Activated CD8-positive, alpha-beta memory T cell treated with anti-CD3 and anti-CD28 coated beads for 4 hours (primary cell): Measurements from ENCODE around the gene KLK12.

Source experiments
- DNase-seq, 2 donors: peaks; one replicate each; pipeline ENCODE4 v3.0.0-alpha.2; 2020; ENCODE audit warnings: low read depth in 2 of 2

The KLK12 gene

GRCh38 chr19:51034704-51035103 lies at the start of gene KLK12:
KLK12 (minus strand) TSS chr19:51035002; CDS start chr19:51034621, 381 bp downstream.
- DNase-seq, result no peak

- DNase-seq, result no peak
Measured at GRCh38 chr19:51084505-51084904, 49.7 kb upstream of the KLK12 start.

DNA sequence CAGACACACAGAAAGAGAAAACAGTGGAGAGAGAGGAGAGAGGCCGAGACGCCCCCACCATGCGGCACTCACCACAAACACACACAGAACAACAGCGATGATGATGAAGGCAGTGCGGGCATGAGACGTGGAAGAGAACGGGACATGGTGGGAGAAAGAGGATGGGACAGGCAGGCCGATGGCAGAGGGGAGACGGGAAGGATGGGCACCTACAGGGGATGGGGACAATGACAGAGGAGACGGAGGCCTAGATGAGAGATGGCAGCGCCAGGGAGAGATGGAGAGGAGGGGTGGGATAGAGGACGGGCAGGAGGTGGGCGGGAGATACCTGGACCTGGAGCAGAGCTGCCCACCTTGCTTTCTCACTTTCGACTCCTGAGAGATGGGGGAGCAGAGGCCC lies 49.0 kb upstream of the KLK12 start:
- no peak for DNase-seq

DNA sequence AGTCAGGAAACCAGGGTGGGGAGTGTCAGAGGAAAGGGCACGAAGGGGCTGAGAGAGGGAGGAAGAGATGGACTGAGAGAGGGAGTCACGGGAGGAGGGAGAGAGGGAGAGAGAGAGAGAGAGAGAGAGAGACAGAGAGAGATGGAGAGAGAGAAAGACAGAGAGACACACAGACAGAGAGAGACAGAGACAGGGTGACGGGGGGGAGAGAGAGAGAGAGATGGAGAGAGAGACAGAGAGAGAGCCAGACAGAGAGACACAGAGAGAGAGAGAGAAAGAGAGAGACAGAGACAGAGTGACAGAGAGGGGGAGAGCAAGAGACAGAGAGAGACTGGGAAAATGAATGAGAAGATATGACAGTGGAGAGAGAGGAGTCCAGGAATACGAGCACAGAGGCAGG lies 48.4 kb upstream of the KLK12 start:
- no peak for DNase-seq

DNA sequence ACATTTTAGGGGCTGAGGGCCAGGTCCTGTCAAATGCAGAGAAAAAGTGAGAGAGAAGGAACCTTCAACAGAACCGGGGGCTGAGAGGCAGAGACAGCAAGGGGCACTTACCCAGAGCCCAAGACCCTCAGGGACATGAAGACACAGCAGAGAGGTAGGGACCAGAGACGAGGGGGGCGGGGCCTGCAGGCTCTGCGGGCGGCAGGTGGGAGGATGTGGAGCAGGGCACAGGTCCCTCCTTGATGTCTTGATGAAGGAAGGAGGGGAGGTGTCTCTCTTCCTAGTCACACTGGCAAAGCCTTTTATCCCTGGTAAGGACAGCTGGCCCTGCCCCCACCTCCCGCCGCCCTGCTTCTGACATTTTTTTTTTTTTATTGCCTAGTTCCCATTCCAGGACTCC lies 47.8 kb upstream of the KLK12 start, which contains the start of gene KLK14:
Gene KLK14 (minus strand): TSS at position 277 of the 400 bp plus-strand sequence. CDS start 273 bp downstream, at position 4.
- no peak for DNase-seq

DNA sequence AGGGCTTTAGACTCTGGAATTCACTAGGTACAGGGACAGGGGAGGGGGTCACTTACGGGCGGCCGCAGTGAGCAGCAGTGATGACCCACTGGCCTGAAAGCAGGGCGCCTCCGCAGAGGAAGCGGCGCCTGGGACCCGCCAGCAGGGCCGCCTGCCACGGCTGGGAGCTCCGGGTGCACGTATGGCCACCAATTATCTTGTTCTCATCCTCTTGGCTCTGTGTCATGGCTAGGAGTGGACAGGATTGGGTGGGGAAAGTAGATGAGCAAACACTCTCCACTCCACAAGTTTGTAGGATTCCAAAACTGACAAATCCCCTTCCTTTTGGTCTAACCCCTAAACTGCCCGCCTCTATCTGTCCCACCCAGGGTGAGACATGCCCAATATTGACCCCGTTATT lies 46.7 kb upstream of the KLK12 start:
- no peak for DNase-seq

GRCh38 chr19:51079481-51080110 lies 44.8 kb upstream of the KLK12 start:
- no peak for DNase-seq

DNA sequence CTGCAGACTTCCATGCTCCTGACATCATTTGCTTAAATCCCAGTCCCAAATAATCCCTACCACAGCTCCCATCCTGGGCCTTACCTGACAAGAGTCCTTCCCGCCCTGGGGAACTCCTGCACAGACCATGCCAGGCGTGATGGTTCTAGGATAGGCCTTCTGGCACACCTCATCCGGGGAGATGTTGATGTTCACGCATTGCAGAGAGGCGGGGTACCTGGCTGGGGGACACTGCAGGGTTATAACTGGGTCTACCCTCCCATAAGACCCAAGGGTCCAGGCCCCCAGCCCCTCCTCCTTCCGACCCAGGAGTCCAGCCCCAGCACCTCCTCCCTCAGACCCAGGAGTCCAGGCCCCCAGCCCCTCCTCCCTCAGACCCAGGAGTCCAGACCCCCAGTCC lies 43.9 kb upstream of the KLK12 start:
- no peak for DNase-seq

GRCh38 chr19:51078104-51078503 lies 43.3 kb upstream of the KLK12 start:
- DNase-seq, result no peak

- DNase-seq, result no peak
Measured at GRCh38 chr19:51076631-51077213, 41.9 kb upstream of the KLK12 start.

DNA sequence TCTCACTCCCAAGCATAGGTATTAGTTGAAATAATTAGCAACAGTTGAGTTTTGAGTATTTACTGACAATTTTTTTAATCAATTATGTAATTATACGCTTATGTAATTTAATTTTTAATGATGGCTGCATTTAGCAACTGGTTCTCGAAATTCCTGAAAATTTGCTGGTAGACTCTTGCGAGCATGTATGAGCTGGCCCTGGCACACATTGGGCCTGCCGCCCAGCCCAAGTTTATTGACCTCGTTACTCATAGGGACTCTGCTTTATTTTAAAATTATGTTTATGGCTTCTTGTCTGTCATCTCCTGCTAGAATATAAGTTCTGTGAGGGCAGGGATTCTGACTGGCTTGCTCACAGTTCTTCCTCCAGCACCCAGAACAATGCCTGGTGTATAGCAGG lies 41.2 kb upstream of the KLK12 start:
- no peak for DNase-seq

DNA sequence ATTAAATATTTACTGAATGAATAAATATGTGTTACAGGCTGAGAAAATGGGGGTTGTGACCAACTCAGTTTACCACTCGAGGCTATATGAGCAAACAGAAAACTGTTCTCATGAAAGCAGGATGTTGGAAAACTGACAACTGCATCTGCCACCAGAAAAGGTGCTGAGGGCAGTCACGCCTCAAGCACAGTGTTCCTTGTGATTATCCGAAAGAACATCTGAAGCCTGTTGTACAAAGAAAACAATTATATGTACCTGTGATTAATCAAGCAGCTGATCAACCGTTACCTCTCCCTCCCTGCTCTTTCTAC lies 36.2 kb upstream of the KLK12 start:
- DNase-seq, result no peak

DNA sequence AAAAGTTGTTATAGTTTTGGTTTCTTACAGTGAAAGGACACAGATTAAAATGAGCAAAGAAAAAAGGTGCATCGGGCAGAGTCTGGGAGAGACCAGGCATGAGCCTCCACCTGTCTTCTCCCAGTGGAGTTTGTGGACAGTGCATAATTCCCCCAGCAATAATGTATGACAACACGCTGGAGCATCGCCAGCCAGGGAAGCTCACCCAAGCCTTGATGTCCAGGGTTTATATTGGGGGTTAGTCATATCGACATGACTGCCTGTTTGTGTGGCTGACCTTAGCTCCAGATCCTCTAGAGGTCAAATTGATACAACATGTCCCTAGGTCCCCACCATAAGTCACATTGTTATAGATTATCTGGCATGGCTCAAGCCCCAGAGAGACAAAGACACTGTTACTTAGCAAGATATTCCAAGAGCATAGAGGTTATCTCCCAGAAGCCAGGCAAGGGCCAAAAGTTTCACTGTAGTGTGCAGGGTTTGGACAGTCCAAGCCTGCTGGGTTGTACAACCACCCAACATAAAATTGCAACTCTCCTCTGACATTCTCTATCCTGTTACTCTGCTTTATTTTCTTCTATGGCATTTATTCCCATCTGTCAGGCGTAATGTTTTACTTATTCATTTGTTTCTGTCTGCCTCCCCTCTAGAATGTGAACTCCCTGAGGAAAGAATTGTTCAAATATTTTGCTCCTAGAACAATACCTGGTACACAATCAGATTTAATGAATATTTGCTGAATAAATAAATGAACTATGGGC lies 35.7 kb upstream of the KLK12 start:
- no peak for DNase-seq

GRCh38 chr19:51066393-51067186 lies 31.8 kb upstream of the KLK12 start:
- DNase-seq, result no peak

DNA sequence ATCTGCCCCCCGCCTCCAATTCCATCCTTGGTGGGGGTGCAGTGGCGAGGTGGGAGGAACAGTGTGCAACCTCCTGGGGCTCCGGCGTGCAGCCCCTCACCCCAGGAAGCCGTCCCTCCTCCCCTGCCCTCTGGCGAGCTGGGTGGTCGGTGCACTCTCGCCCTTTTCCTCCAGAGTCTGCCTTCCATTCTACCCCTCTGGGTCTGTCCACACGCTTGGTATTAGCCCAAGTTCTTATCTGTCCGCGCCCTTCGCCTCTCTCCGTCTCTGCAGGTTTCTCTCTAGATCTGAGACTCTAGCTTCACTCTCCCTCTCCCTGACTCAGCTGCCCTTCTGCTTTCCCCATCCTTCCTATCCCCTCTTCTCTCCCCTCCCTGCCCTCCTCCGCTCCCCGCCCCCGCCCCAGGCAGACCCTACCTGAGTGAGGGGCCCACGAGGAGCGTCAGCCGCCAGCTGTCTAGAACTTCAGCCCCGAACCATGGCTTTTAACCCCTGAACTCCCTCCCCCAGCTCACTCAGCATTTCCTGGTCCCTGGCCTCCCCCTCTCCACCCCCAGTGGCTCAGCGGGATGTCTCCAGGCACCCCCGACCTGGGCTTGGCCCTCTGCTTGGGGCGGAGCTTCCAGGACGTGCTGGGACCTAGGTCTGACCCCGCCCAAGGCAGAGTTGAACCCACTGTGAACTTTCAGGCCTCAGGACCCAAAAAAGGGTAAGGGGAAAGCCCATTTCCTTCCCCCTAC lies 30.6 kb upstream of the KLK12 start:
- DNase-seq, result no peak

DNA sequence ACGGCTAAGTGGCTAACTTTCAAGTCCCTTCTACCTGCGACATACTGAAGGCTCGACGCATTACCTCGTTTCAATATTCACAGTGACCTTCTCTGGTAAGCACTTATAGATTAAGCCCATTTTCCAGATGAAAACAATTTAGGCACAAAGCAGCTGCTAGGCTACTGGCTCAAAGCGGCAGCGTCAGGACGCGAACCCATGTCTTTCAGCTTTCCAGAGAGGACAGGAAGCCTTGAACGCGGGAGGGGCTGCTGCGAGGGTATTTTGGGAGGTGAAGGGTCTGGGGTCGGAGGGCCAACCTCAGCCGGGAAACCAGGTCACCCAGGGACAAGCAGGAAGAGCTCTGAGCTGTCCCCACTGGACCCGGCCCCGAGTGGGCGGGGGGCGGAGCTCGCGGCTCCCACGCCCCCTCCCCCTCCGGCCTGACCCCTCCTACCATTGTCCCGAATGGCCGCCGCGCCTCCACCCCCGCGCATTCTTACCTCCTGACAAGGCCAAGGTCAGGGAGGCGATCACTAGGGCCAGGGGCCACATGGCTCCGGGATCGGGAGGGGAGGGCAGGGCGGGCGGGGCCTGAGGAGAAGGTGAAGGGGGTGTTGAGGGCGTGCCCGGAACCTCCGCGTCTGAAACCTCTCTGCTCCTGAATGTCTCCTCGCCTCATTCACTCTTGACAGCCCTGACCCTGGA lies 29.9 kb upstream of the KLK12 start, which contains the start of gene KLK13:
Gene KLK13 (minus strand): TSS at position 559 of the 687 bp plus-strand sequence. CDS start 25 bp downstream, at position 534.
- no peak for DNase-seq

DNA sequence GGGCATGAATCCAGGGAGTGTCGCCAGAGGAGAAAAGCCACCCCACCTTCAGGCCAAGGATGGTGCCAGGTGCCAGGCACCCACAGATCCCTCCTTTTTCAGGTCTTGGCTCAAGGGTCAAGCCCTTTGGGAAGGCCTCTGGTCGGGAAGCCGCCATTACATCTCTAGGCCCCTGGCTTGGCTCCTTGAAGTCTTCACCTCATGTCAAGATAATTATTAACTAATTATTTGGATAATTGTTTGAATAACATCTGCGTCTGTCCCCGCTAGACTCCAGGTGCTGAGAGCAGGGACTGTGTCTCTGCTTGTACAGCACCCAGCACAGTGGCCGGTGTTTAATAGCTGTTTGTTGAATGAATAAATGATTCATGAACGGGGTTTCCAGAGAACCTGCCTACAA lies 28.9 kb upstream of the KLK12 start:
- DNase-seq, result no peak

- DNase-seq, result no peak
Measured at GRCh38 chr19:51060973-51061372, 26.2 kb upstream of the KLK12 start.

GRCh38 chr19:51060336-51060735 lies 25.5 kb upstream of the KLK12 start:
- DNase-seq, result no peak

DNA sequence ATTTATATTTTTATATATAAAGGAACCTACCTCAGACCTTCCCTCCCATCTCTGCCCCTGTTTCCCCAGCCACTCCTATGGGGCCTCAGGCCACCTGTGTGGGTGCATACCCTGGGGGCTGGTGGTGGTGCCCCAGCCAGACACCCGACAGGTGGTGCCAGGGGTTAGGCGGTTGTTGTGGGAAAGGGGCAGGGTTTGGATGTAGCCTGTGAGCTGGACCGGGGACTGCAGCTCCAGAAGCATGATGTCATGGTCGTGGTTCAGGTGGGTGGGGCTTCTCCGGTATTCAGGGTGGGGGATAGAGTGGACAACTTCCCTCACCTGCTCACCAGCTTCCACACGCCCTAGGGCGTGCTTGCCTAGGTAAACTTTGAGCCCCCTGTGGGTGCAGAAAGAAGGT lies 24.9 kb upstream of the KLK12 start:
- no peak for DNase-seq

- DNase-seq, result no peak
Measured at GRCh38 chr19:51055866-51056265, 21.1 kb upstream of the KLK12 start.
